Endothelial cell of umbilical vein (primary cell): ENCODE results near the gene CCR2. TPM values are rescaled to one million over a fixed set of nuclear protein-coding genes. Genes with fewer than 3 reads are reported as not detected.

Experiments
- BruUV-seq: library from RNA; stranded (reverse); fragments of 400-500 nt; replicated peaks from 2 replicates; lab custom pipeline; 2021; lab: Mats Ljungman, UMichigan
- CTCF ChIA-PET: fragments of 300-600, 350-600 bp; sonication (Branson Sonifier 250); formaldehyde crosslinking; loops from one replicate; lab custom pipeline; 2021; ENCODE audit warnings: antibody characterized with exemption, inconsistent platforms; lab: Charles Lee
- POLR2A ChIA-PET: fragments of 300-600, 350-600 bp; sonication (Branson Sonifier 250); formaldehyde crosslinking; loops from one replicate; lab custom pipeline; 2021; ENCODE audit warnings: antibody characterized with exemption, inconsistent platforms; lab: Charles Lee
- DNase-seq: peaks from one replicate; pipeline ENCODE4 v3.0.0-alpha.2; 2011; ENCODE audit warnings: low read depth, low spot score
- FAIRE-seq: peaks from 2 replicates; lab custom pipeline; 2011; peaks lifted over from hg19 to GRCh38; lab: Jason Lieb, UNC
- H2AFZ ChIP-seq: 2 replicates; pipeline ENCODE4 v1.6.0; 2012; ENCODE audit warnings: low read depth, low read length, control low read depth, inconsistent platforms
- H3K27ac ChIP-seq: 2 replicates; pipeline ENCODE4 v1.5.1; 2011; ENCODE audit warnings: low read depth, mild to moderate bottlenecking, control low read depth, low read length, moderate library complexity; ENCODE audit not compliant: insufficient read depth
- H3K27me3 ChIP-seq, 2 experiments: 2 replicates each; pipeline versions ENCODE4 v1.6.0 to v1.6.1; 2011; ENCODE audit warnings: low read length in 2 of 2, mixed read lengths in 1 of 2; ENCODE audit not compliant: control insufficient read depth in 2 of 2, insufficient read depth in 2 of 2
- H3K36me3 ChIP-seq, 2 experiments: 2 replicates in 1 of 2; 3 replicates in 1 of 2; pipeline ENCODE4 v1.5.1; 2011; ENCODE audit warnings: low read length in 2 of 2, mild to moderate bottlenecking in 1 of 2, moderate library complexity in 1 of 2; ENCODE audit not compliant: control insufficient read depth in 2 of 2, insufficient read depth in 2 of 2; ENCODE audit errors: extremely low read depth in 1 of 2
- H3K4me1 ChIP-seq: 3 replicates; pipeline ENCODE4 v1.5.1; 2011; ENCODE audit warnings: mild to moderate bottlenecking, low read length; ENCODE audit not compliant: control insufficient read depth, insufficient read depth; ENCODE audit errors: extremely low read depth
- H3K4me2 ChIP-seq: 2 replicates; pipeline ENCODE4 v1.6.1; 2011; ENCODE audit warnings: low read length, control low read depth, mixed read lengths; ENCODE audit not compliant: insufficient read depth
- H3K4me3 ChIP-seq, 3 experiments: fragments of 200-600 bp in 1 of 3; sonication (generic), shearing (Covaris generic) in 1 of 3; replicated peaks in 1 of 3; 2 replicates each; pipeline ENCODE4 v1.5.1; 2011 to 2016; ENCODE audit warnings: control low read depth in 3 of 3, low read length in 3 of 3, mild to moderate bottlenecking in 2 of 3, inconsistent platforms in 1 of 3, low read depth in 1 of 3, moderate library complexity in 1 of 3; ENCODE audit not compliant: insufficient read depth in 1 of 3
- H3K79me2 ChIP-seq: 2 replicates; pipeline ENCODE4 v1.6.0; 2012; ENCODE audit warnings: low read length, inconsistent platforms; ENCODE audit not compliant: control insufficient read depth, insufficient read depth
- H3K9ac ChIP-seq: replicated peaks from 2 replicates; pipeline ENCODE3; 2011; ENCODE audit warnings: low read length, control low read depth; ENCODE audit not compliant: insufficient read depth; ENCODE audit errors: extremely low read depth
- H3K9me1 ChIP-seq: replicated peaks from 3 replicates; pipeline ENCODE4 v1.6.0; 2011; ENCODE audit warnings: mild to moderate bottlenecking, low read length; ENCODE audit not compliant: control insufficient read depth, insufficient read depth; ENCODE audit errors: extremely low read depth
- H3K9me3 ChIP-seq: replicated peaks from 2 replicates; pipeline ENCODE4 v1.5.1; 2012; ENCODE audit warnings: low read length, inconsistent platforms; ENCODE audit not compliant: control insufficient read depth, insufficient read depth
- H4K20me1 ChIP-seq: replicated peaks from 2 replicates; pipeline ENCODE3; 2011; ENCODE audit warnings: mild to moderate bottlenecking, low read length; ENCODE audit not compliant: control insufficient read depth, insufficient read depth; ENCODE audit errors: extremely low read depth
- EZH2 ChIP-seq: IDR thresholded peaks from 2 replicates; pipeline ENCODE4 v1.6.1; 2012; ENCODE audit warnings: borderline replicate concordance, low read depth, mild to moderate bottlenecking, moderate library complexity, low read length, inconsistent platforms; ENCODE audit not compliant: severe bottlenecking
- FOS ChIP-seq: IDR thresholded peaks from 2 replicates; pipeline ENCODE4 v1.6.1; 2011; ENCODE audit warnings: mild to moderate bottlenecking, low read length, moderate library complexity, borderline replicate concordance; ENCODE audit not compliant: insufficient read depth
- JUN ChIP-seq: IDR thresholded peaks from 2 replicates; pipeline ENCODE4 v1.6.1; 2011; ENCODE audit warnings: borderline replicate concordance, low read depth; ENCODE audit not compliant: insufficient read length, insufficient read depth
- MAX ChIP-seq: IDR thresholded peaks from 2 replicates; pipeline ENCODE4 v1.6.1; 2011; ENCODE audit not compliant: insufficient read depth, insufficient read length
- MYC ChIP-seq: IDR thresholded peaks from one replicate; pipeline ENCODE4 v1.6.1; 2011; ENCODE audit warnings: mild to moderate bottlenecking, low read depth, low read length
- POLR2AphosphoS5 ChIP-seq: IDR thresholded peaks from 2 replicates; pipeline ENCODE4 v1.6.1; 2012; ENCODE audit warnings: low read depth, mild to moderate bottlenecking, control low read depth, low read length, moderate library complexity; ENCODE audit not compliant: insufficient read depth
- dilution Hi-C: fragments of 300-500 bp; cut with MboI; formaldehyde crosslinking; loops from one replicate; pipeline ENCODE4 v1.15.0; 2019; ENCODE audit warnings: low sequenced_read_pairs; ENCODE audit not compliant: extremely low pct_ligation_motif_present
- intact Hi-C: fragments of 100-400 bp; cut with micrococcal nuclease; formaldehyde crosslinking; loops from one replicate; pipeline ENCODE4 v1.10.0; 2022
- polyA plus RNA-seq, 4 experiments: library from polyadenylated mRNA; depleted of rRNA in 3 of 4; stranded (reverse) in 3 of 4; unstranded in 1 of 4; fragments of >200 nt; gene quantifications; 2 replicates each; pipeline versions ENCODE4 v1.2.1 to v1.2.3, GENCODE V29; 2011 to 2012; ENCODE audit warnings: missing spikeins in 1 of 4
- total RNA-seq: library from RNA; stranded (reverse); gene quantifications from 2 replicates; pipeline ENCODE4 v1.2.3, GENCODE V29; 2021
- TF ChIP-seq, protein P1 (sequence below), 2 donors: IDR thresholded peaks; 1 replicate in 1 of 2; 2 replicates in 1 of 2; pipeline ENCODE4 v1.5.1; 2011; ENCODE audit warnings: low read length in 2 of 2, mild to moderate bottlenecking in 2 of 2, moderate library complexity in 2 of 2, control low read depth in 1 of 2, inconsistent platforms in 1 of 2, low read depth in 1 of 2; ENCODE audit not compliant: insufficient read depth in 1 of 2; ENCODE audit errors: extremely low read depth in 1 of 2

The CCR2 gene
- total and polyA plus RNA-seq, 2 donors (not counting 3 experiments of a cell fraction or from before 2014, with no cell fraction given): not detected

GRCh38 chr3:46360907-46361306 is 7.0 kb downstream of the CCR2 start:
- FAIRE-seq: no peak
- Histone ChIP-seq H2AFZ (no peak overlapping the region), H3K9ac (no peak overlapping the region)

More at GRCh38 chr3:46360907-46361306, 7.0 kb downstream of the CCR2 start:
- Histone ChIP-seq H3K9me3 (no peaks in the 10 kb centered on the region), H3K27ac (no peak overlapping the region), H3K79me2 (no peaks in the 10 kb centered on the region), H4K20me1 (no peaks in the 10 kb centered on the region), H3K4me2 (no peak overlapping the region), H3K4me1 (no peaks in the 10 kb centered on the region), H3K4me3 (no peak overlapping the region), H3K36me3 (no peaks in the 10 kb centered on the region), H3K9me1 (no peaks in the 10 kb centered on the region), H3K27me3 (peaks cover 6 to 8% of the 10 kb centered on the region in 2 experiments)
- BruUV-seq: no TSS peak
- DNase-seq: no peak
- POLR2A ChIA-PET: no interaction called here
- CTCF ChIA-PET: interaction anchor here (1.2 kb wide), 1 partner anchor 84 kb away, joined by 4 read pairs; no protein-coding TSS in a partner anchor
- TF ChIP-seq, protein P1, sequence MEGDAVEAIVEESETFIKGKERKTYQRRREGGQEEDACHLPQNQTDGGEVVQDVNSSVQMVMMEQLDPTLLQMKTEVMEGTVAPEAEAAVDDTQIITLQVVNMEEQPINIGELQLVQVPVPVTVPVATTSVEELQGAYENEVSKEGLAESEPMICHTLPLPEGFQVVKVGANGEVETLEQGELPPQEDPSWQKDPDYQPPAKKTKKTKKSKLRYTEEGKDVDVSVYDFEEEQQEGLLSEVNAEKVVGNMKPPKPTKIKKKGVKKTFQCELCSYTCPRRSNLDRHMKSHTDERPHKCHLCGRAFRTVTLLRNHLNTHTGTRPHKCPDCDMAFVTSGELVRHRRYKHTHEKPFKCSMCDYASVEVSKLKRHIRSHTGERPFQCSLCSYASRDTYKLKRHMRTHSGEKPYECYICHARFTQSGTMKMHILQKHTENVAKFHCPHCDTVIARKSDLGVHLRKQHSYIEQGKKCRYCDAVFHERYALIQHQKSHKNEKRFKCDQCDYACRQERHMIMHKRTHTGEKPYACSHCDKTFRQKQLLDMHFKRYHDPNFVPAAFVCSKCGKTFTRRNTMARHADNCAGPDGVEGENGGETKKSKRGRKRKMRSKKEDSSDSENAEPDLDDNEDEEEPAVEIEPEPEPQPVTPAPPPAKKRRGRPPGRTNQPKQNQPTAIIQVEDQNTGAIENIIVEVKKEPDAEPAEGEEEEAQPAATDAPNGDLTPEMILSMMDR (IDR thresholded peaks at IDR 0.05; ENCODE audit: extremely low read depth in 1 of 2, insufficient read depth in 1 of 2, low read depth in 1 of 2, low read length in 2 of 2): no peak
- TF ChIP-seq POLR2AphosphoS5 (no peak), FOS (no peak), JUN (no peak), MYC (no peak), EZH2 (no peak), MAX (no peak)
- dilution Hi-C loops: no loop called here
- intact Hi-C loops: no loop called here
